WTC11 (cell line): ENCODE data around the gene PHLPP1.

Experiments used
- ATF2 ChIP-seq: sonication (generic); formaldehyde crosslinking; IDR thresholded peaks from 2 replicates; pipeline ENCODE4 v1.8.1; 2022; ENCODE audit warnings: low read depth, missing genetic modification reagents, borderline replicate concordance
- ATF3 ChIP-seq: sonication (generic); formaldehyde crosslinking; conservative IDR thresholded peaks from 2 replicates; pipeline ENCODE4 v1.8.1; 2022; ENCODE audit warnings: mild to moderate bottlenecking, missing genetic modification reagents
- CREB1 ChIP-seq: sonication (generic); formaldehyde crosslinking; IDR thresholded peaks from 2 replicates; pipeline ENCODE4 v1.8.0; 2023; ENCODE audit warnings: mild to moderate bottlenecking, missing genetic modification reagents
- CTCF ChIP-seq: fragments of 200-600 bp; IDR thresholded peaks from 2 replicates; pipeline ENCODE4 v1.8.0; 2022; ENCODE audit warnings: antibody characterized with exemption
- E2F4 ChIP-seq: sonication (generic); formaldehyde crosslinking; IDR thresholded peaks from 2 replicates; pipeline ENCODE4 v1.8.1; 2022; ENCODE audit warnings: low read depth, mild to moderate bottlenecking, moderate library complexity, missing genetic modification reagents, borderline replicate concordance
- ESRRA ChIP-seq: sonication (generic); formaldehyde crosslinking; IDR thresholded peaks from 2 replicates; pipeline ENCODE4 v1.8.1; 2022; ENCODE audit warnings: mild to moderate bottlenecking, missing genetic modification reagents, borderline replicate concordance
- FOXJ3 ChIP-seq: sonication (generic); formaldehyde crosslinking; IDR thresholded peaks from 2 replicates; pipeline ENCODE4 v1.9.0; 2021; ENCODE audit warnings: missing genetic modification reagents, mild to moderate bottlenecking, borderline replicate concordance
- NFYB ChIP-seq: sonication (generic); formaldehyde crosslinking; conservative IDR thresholded peaks from 2 replicates; pipeline ENCODE4 v1.8.0; 2022; ENCODE audit warnings: low read depth, missing genetic modification reagents
- PREB ChIP-seq: sonication (generic); formaldehyde crosslinking; IDR thresholded peaks from 2 replicates; pipeline ENCODE4 v1.8.1; 2022; ENCODE audit warnings: mild to moderate bottlenecking, missing genetic modification reagents, moderate library complexity, borderline replicate concordance
- TCF7 ChIP-seq: sonication (generic); formaldehyde crosslinking; IDR thresholded peaks from 2 replicates; pipeline ENCODE4 v1.8.0; 2022; ENCODE audit warnings: mild to moderate bottlenecking, low read depth, missing genetic modification reagents, moderate library complexity
- TEAD4 ChIP-seq: sonication (generic); formaldehyde crosslinking; IDR thresholded peaks from 2 replicates; pipeline ENCODE4 v1.8.0; 2022; ENCODE audit warnings: mild to moderate bottlenecking, missing genetic modification reagents
- TP53 ChIP-seq: sonication (generic); formaldehyde crosslinking; IDR thresholded peaks from 2 replicates; pipeline ENCODE4 v1.8.1; 2023; ENCODE audit warnings: mild to moderate bottlenecking, missing genetic modification reagents

GRCh38 chr18:62856294-62856693, 141.0 kb downstream of the PHLPP1 start:
- TF ChIP-seq ATF2 (CRISPR knock-in tag) (no peak), PREB (no peak), TCF7 (no peak), TEAD4 (CRISPR knock-in tag) (no peak), ATF3 (CRISPR knock-in tag) (no peak), CTCF (no peak), ESRRA (CRISPR knock-in tag) (no peak), TP53 (no peak), FOXJ3 (CRISPR knock-in tag) (no peak), E2F4 (CRISPR knock-in tag) (no peak), NFYB (no peak), CREB1 (CRISPR knock-in tag) (no peak)
